T-cell (primary cell): ENCODE results near the gene FAM162A. TPM values are rescaled to one million over a fixed set of nuclear protein-coding genes. Genes with fewer than 3 reads are reported as not detected.
"Not testable (repeated sequence)": the region's sequence is repeated elsewhere in the genome, so short reads cannot be mapped to it uniquely, and the experiment has no call there.

Source experiments
- ATAC-seq, 4 experiments: fragments of 200-7000 bp in 3 of 4; fragments of 150-1000 bp in 1 of 4; cut with Tn5 transposase; replicated peaks in 1 of 4; 1 replicate in 3 of 4; 2 replicates in 1 of 4; pipeline ENCODE4 v1.10.0; 2021; ENCODE audit warnings: moderate library complexity in 3 of 4, mild to moderate bottlenecking in 2 of 4, moderate number of reproducible peaks in 1 of 4
- CTCF ChIA-PET, 2 donors: fragments of 300-600 bp; sonication (Branson Sonifier 250); formaldehyde crosslinking; loops; one replicate each; lab custom pipeline; 2022; ENCODE audit warnings: antibody characterized with exemption in 2 of 2; lab: Charles Lee
- POLR2A ChIA-PET, 2 donors: fragments of 300-600 bp; sonication (Branson Sonifier 250); formaldehyde crosslinking; loops; one replicate each; lab custom pipeline; 2022; ENCODE audit warnings: antibody characterized with exemption in 2 of 2; lab: Charles Lee
- DNase-seq, 35 experiments: peaks; one replicate each; pipeline versions ENCODE4 v3.0.0 to v3.0.0-alpha.2; 2013 to 2023
- H3K27ac ChIP-seq: one replicate; pipeline ENCODE4 v1.5.1; 2013; ENCODE audit warnings: low read length
- H3K27me3 ChIP-seq, 2 experiments: replicated peaks in 1 of 2; 1 replicate in 1 of 2; 2 replicates in 1 of 2; pipeline versions ENCODE4 v1.6.1 to v1.7.0; 2013; ENCODE audit warnings: low read length in 1 of 2, mixed read lengths in 1 of 2; ENCODE audit not compliant: control insufficient read depth in 2 of 2, insufficient read depth in 2 of 2; ENCODE audit errors: extremely low read depth in 1 of 2
- H3K36me3 ChIP-seq, 2 donors: 1 replicate in 1 of 2; 2 replicates in 1 of 2; pipeline versions ENCODE4 v1.6.1 to v1.7.0; 2013; ENCODE audit warnings: low read length in 1 of 2; ENCODE audit not compliant: control insufficient read depth in 2 of 2, insufficient read depth in 1 of 2; ENCODE audit errors: extremely low read depth in 1 of 2
- H3K4me1 ChIP-seq, 2 experiments: 1 replicate in 1 of 2; 2 replicates in 1 of 2; pipeline versions ENCODE4 v1.6.1 to v1.7.0; 2013; ENCODE audit warnings: low read length in 2 of 2, mixed read lengths in 1 of 2; ENCODE audit not compliant: insufficient read depth in 2 of 2, control insufficient read depth in 1 of 2; ENCODE audit errors: extremely low read depth in 1 of 2
- H3K4me3 ChIP-seq, 2 donors: 1 replicate in 1 of 2; 2 replicates in 1 of 2; pipeline versions ENCODE4 v1.5.1 to v1.7.0; 2013; ENCODE audit warnings: mild to moderate bottlenecking in 2 of 2, low read length in 1 of 2, moderate library complexity in 1 of 2; ENCODE audit not compliant: control insufficient read depth in 1 of 2; ENCODE audit errors: extremely low read depth in 1 of 2
- H3K9me3 ChIP-seq: 2 replicates; pipeline ENCODE4 v1.7.0; 2013
- H3K27ac Mint-ChIP-seq, 2 donors: one replicate each; pipeline ENCODE4 v1.8.0; 2020 to 2021; ENCODE audit warnings: mild to moderate bottlenecking in 2 of 2, mixed read lengths in 2 of 2
- H3K27me3 Mint-ChIP-seq, 2 donors: one replicate each; pipeline ENCODE4 v1.8.0; 2021 to 2022; ENCODE audit warnings: mixed read lengths in 2 of 2
- H3K36me3 Mint-ChIP-seq: one replicate; pipeline ENCODE4 v1.8.0; 2021; ENCODE audit warnings: mixed read lengths
- H3K4me1 Mint-ChIP-seq, 3 donors: one replicate each; pipeline ENCODE4 v1.8.0; 2020 to 2022; ENCODE audit warnings: mixed read lengths in 3 of 3, mild to moderate bottlenecking in 1 of 3
- H3K4me3 Mint-ChIP-seq, 3 donors: one replicate each; pipeline ENCODE4 v1.8.0; 2020 to 2022; ENCODE audit warnings: mild to moderate bottlenecking in 3 of 3, mixed read lengths in 3 of 3, moderate library complexity in 3 of 3
- H3K9me3 Mint-ChIP-seq, 3 donors: one replicate each; pipeline ENCODE4 v1.8.0; 2020 to 2022; ENCODE audit warnings: mixed read lengths in 3 of 3
- WGBS: methylation state at CpG from one replicate; pipeline ENCODE4 v1.1.5; 2013; ENCODE audit warnings: missing lambda C conversion rate; ENCODE audit not compliant: insufficient coverage; 5-methylcytosine and 5-hydroxymethylcytosine counted together
- total RNA-seq, 35 experiments: library from RNA in 6 of 35; stranded (reverse) in 6 of 35; fragments of 120-200 nt in 1 of 35; gene quantifications; one replicate each; pipeline versions ENCODE4 v1.2.1 to v1.2.4 and lab custom pipeline; 2013 to 2026

Gene FAM162A
- total RNA-seq, 5 donors from 2014 or later (not counting 1 experiment from before 2014, with no cell fraction given), result 26.6 to 29.6 (median 28.1) TPM

- Mint-ChIP-seq H3K4me1 (no peaks in the 10 kb centered on the region), H3K27ac (no peak overlapping the region), H3K4me3 (no peak overlapping the region), H3K27me3 (no peaks in the 10 kb centered on the region), H3K9me3 (no peaks in the 10 kb centered on the region), H3K36me3 (peaks cover 38% of the 10 kb centered on the region)
- POLR2A ChIA-PET, result no interaction called here
- no peaks in the 10 kb centered on the region for H3K9me3 ChIP-seq
- no peaks in the 10 kb centered on the region for H3K4me1 ChIP-seq
- peaks cover 0 to 49% of the 10 kb centered on the region in 2 donors for H3K36me3 ChIP-seq
- no CpG with 5 or more reads among the region's 2 CpGs for WGBS
- CTCF ChIA-PET, result interaction anchor here in 1 of 2 donors (0.6 kb wide), 1 partner anchor 113 kb away, joined by 3 read pairs; no protein-coding TSS in a partner anchor
- H3K27ac ChIP-seq, result no peak overlapping the region
- no peak for DNase-seq
- H3K27me3 ChIP-seq, result no peaks in the 10 kb centered on the region
- no peak for ATAC-seq
- no peak overlapping the region for H3K4me3 ChIP-seq
These were observed 22.0 kb upstream of the FAM162A start for GRCh38 chr3:122362026-122362425.

DNA sequence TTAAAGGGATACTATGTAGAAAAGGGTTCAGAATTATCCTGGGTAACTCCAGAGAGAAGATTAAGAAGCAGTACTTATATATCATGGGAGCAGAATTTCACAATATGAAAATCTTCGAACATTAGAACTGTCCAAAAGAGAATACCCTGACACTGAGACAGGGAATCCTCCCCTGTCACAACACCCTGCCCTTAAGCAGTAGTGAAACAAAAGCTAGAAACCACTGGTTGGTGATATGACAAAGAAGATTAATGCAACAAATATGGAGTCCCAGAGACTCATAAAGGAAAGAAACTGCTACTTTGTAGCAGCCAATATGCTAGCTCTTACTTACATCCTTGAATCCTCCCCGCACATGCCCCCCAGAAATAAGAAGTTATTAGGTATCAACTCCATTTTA, 19.5 kb upstream of the FAM162A start:
- H3K27ac Mint-ChIP-seq, result peak overlapping the region in 1 of 2 donors; percentile 34
- DNase-seq (no peak), ATAC-seq (no peak)
- no peaks in the 10 kb centered on the region for H3K4me1 Mint-ChIP-seq
- H3K9me3 Mint-ChIP-seq, result no peaks in the 10 kb centered on the region
- H3K4me3 Mint-ChIP-seq, result no peak overlapping the region
- ChIA-PET POLR2A (no interaction called here), CTCF (no interaction called here)
- H3K4me3 ChIP-seq, result no peak overlapping the region
- H3K36me3 ChIP-seq, result peaks cover 0 to 52% of the 10 kb centered on the region in 2 donors
- H3K27ac ChIP-seq, result no peak overlapping the region
- no peaks in the 10 kb centered on the region for H3K27me3 Mint-ChIP-seq
- H3K27me3 ChIP-seq, result no peaks in the 10 kb centered on the region
- H3K9me3 ChIP-seq, result no peaks in the 10 kb centered on the region
- H3K4me1 ChIP-seq, result no peaks in the 10 kb centered on the region
- WGBS, result no CpG with 5 or more reads among the region's 2 CpGs
- peaks cover 34% of the 10 kb centered on the region for H3K36me3 Mint-ChIP-seq

GRCh38 chr3:122365073-122365472, 18.9 kb upstream of the FAM162A start:
- WGBS, result no CpG with 5 or more reads among the region's 1 CpG
- DNase-seq, result no peak
- no peaks in the 10 kb centered on the region for H3K9me3 Mint-ChIP-seq
- Histone ChIP-seq H3K4me3 (no peak overlapping the region), H3K27me3 (no peaks in the 10 kb centered on the region), H3K4me1 (no peaks in the 10 kb centered on the region), H3K27ac (no peak overlapping the region), H3K36me3 (peaks cover 0 to 52% of the 10 kb centered on the region in 2 donors), H3K9me3 (no peaks in the 10 kb centered on the region)
- peaks cover 35% of the 10 kb centered on the region for H3K36me3 Mint-ChIP-seq
- H3K4me1 Mint-ChIP-seq, result no peaks in the 10 kb centered on the region
- H3K27ac Mint-ChIP-seq, result no peak overlapping the region
- ChIA-PET POLR2A (interaction anchor here in 1 of 2 donors (0.6 kb wide), 1 partner anchor 48 kb away, joined by 3 read pairs; no protein-coding TSS in a partner anchor), CTCF (interaction anchor here in 1 of 2 donors (0.6 kb wide), 1 partner anchor 275 kb away, joined by 3 read pairs; no protein-coding TSS in a partner anchor)
- ATAC-seq, result no peak
- no peak overlapping the region for H3K4me3 Mint-ChIP-seq
- no peaks in the 10 kb centered on the region for H3K27me3 Mint-ChIP-seq

GRCh38 chr3:122365582-122366378, 18.2 kb upstream of the FAM162A start:
- H3K27me3 ChIP-seq, H3K27me3 Mint-ChIP-seq, H3K9me3 ChIP-seq, H3K9me3 Mint-ChIP-seq, H3K27ac Mint-ChIP-seq, H3K4me1 ChIP-seq, DNase-seq, H3K4me3 ChIP-seq, CTCF ChIA-PET, H3K27ac ChIP-seq, H3K4me3 Mint-ChIP-seq, H3K4me1 Mint-ChIP-seq, ATAC-seq: not testable (repeated sequence)
- peaks cover 0 to 52% of the 10 kb centered on the region in 2 donors for H3K36me3 ChIP-seq
- POLR2A ChIA-PET, result interaction anchor here (0.5 to 0.6 kb wide), 2 partner anchors 48 to 88 kb away, joined by 3 read pairs; no protein-coding TSS in a partner anchor
- WGBS, result 36% methylated on average over 2 of the region's 10 CpGs
- peaks cover 32% of the 10 kb centered on the region for H3K36me3 Mint-ChIP-seq

DNA sequence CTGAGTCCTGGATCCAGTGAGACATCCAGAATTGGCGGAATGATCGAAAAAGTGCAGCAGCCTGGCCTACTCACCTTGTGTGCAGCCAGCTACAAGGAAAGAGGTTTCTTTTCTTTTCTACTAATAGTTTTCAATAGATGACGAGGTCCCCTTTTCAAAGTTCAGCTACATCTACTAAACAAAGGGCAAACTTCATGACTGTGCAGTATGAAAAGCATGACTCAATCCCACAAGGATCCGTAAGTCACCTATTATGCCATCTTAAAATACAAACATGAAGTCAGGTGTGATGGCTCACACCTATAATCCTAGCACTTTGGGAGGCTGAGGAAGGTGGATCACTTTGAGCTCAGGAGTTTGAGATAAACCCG, 17.6 kb upstream of the FAM162A start:
- Mint-ChIP-seq H3K27ac (no peak overlapping the region), H3K4me3 (no peak overlapping the region), H3K36me3 (peaks cover 35% of the 10 kb centered on the region), H3K4me1 (no peaks in the 10 kb centered on the region), H3K27me3 (no peaks in the 10 kb centered on the region), H3K9me3 (no peaks in the 10 kb centered on the region)
- CTCF ChIA-PET, result no interaction called here
- H3K27me3 ChIP-seq, result no peaks in the 10 kb centered on the region
- POLR2A ChIA-PET, result interaction anchor here in 1 of 2 donors (0.6 kb wide), 1 partner anchor 38 kb away, joined by 3 read pairs; no protein-coding TSS in a partner anchor
- peaks cover 0 to 51% of the 10 kb centered on the region in 2 donors for H3K36me3 ChIP-seq
- H3K9me3 ChIP-seq, result no peaks in the 10 kb centered on the region
- no peak overlapping the region for H3K4me3 ChIP-seq
- no peak overlapping the region for H3K27ac ChIP-seq
- ATAC-seq (no peak), DNase-seq (no peak)
- WGBS, result no CpG with 5 or more reads among the region's 5 CpGs
- H3K4me1 ChIP-seq, result no peaks in the 10 kb centered on the region

DNA sequence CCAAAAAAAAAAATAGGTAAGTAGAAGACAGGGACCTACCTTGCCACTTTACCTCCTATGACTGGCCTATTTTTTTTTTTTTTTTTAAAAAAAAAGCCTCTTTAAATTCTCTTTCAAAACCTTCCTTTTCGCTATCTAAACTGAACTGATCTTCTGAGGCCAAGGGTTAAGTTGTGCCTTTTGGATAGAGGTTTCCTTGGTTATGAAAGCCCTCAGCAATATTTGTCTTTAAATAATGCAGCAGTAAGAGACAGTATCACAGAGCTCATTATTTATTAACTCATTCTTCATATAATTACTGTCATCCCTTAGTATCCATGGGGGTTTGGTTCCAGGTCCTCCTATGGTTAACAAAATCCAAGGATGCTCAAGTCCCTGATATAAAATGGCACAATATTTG, 9.9 kb upstream of the FAM162A start:
- Histone ChIP-seq H3K9me3 (no peaks in the 10 kb centered on the region), H3K36me3 (peaks cover 0 to 8% of the 10 kb centered on the region in 2 donors), H3K27ac (no peak overlapping the region), H3K27me3 (no peaks in the 10 kb centered on the region), H3K4me1 (no peaks in the 10 kb centered on the region), H3K4me3 (no peak overlapping the region)
- Mint-ChIP-seq H3K4me3 (no peak overlapping the region), H3K9me3 (no peaks in the 10 kb centered on the region), H3K27ac (no peak overlapping the region), H3K27me3 (no peaks in the 10 kb centered on the region), H3K36me3 (peaks cover 29% of the 10 kb centered on the region), H3K4me1 (peaks cover 0 to 7% (median 6%) of the 10 kb centered on the region in 3 donors)
- DNase-seq (no peak), ATAC-seq (no peak)
- ChIA-PET CTCF (interaction anchor here in 1 of 2 donors (0.7 kb wide), 2 partner anchors 733 to 954 kb away, joined by 3 read pairs; no protein-coding TSS in a partner anchor), POLR2A (no interaction called here)
- no CpG with 5 or more reads among the region's 1 CpG for WGBS
